ENCODE measurements around the gene SLC17A4. TPM values are rescaled to one million over a fixed set of nuclear protein-coding genes. Genes with fewer than 3 reads are reported as not detected.

SLC17A4 gene
- total RNA-seq, 1 experiment from 2014 or later: not detected

- Histone ChIP-seq H3K9me3 (ENCODE audit: control insufficient read depth, insufficient read depth, low read depth, low read length) (no peaks in the 10 kb centered on the region), H3K4me3 (ENCODE audit: low read depth in 2 of 2, low read length in 2 of 2) (no peak overlapping the region), H3K27me3 (ENCODE audit: control insufficient read depth, insufficient read depth, low read length) (peaks cover 2% of the 10 kb centered on the region; the same call in 1 of the 2 replicates), H3K36me3 (ENCODE audit: control insufficient read depth, insufficient read depth, low read length) (no peaks in the 10 kb centered on the region), H3K27ac (ENCODE audit: low read length) (no peak overlapping the region), H3K4me1 (ENCODE audit: control insufficient read depth, insufficient read depth, low read length) (no peaks in the 10 kb centered on the region)
- no peak for TF ChIP-seq TCF7L2 (IDR thresholded peaks at IDR 0.05; ENCODE audit: low read depth, low read length)
- TF ChIP-seq REST (IDR thresholded peaks at IDR 0.05; ENCODE audit: insufficient read depth in 1 of 2, low read depth in 2 of 2, low read length in 1 of 2): no peak
- no peak for TF ChIP-seq SIN3A (IDR thresholded peaks at IDR 0.05; ENCODE audit: borderline replicate concordance, insufficient read depth, low read depth, low read length)
- TF ChIP-seq POLR2AphosphoS5 (IDR thresholded peaks at IDR 0.05; ENCODE audit: low read depth, low read length): no peak
- TF ChIP-seq CTCF (IDR thresholded peaks at IDR 0.05): no peak
- BruUV-seq (replicated peaks): no TSS peak
- ChIA-PET CTCF (no interaction called here), POLR2A (no interaction called here)
- DNase-seq (ENCODE audit: low read depth, low spot score) (no peak), ATAC-seq (no peak)
- intact Hi-C loops (cut with micrococcal nuclease; ENCODE audit: unreplicated experiment) (no loop called here), in situ Hi-C loops (cut with HindIII; ENCODE audit: low pct_unique_long_range_greater_than_20kb, low sequenced_read_pairs) (no loop called here)
These were observed 23.5 kb downstream of the SLC17A4 start for GRCh38 chr6:25777856-25778649.

GRCh38 chr6:25781134-25781533, 26.6 kb downstream of the SLC17A4 start:
- Histone ChIP-seq H3K9me3 (ENCODE audit: control insufficient read depth, insufficient read depth, low read depth, low read length) (no peaks in the 10 kb centered on the region), H3K27ac (ENCODE audit: low read length) (no peak overlapping the region), H3K4me1 (ENCODE audit: control insufficient read depth, insufficient read depth, low read length) (no peaks in the 10 kb centered on the region), H3K36me3 (ENCODE audit: control insufficient read depth, insufficient read depth, low read length) (no peaks in the 10 kb centered on the region), H3K27me3 (ENCODE audit: control insufficient read depth, insufficient read depth, low read length) (peaks cover 2% of the 10 kb centered on the region; the same call in 1 of the 2 replicates), H3K4me3 (ENCODE audit: low read depth in 2 of 2, low read length in 2 of 2) (no peak overlapping the region)
- ChIA-PET CTCF (no interaction called here), POLR2A (no interaction called here)
- no TSS peak for BruUV-seq (replicated peaks)
- no peak for DNase-seq (ENCODE audit: low read depth, low spot score)
- ATAC-seq: no peak
- in situ Hi-C loops (cut with HindIII; ENCODE audit: low pct_unique_long_range_greater_than_20kb, low sequenced_read_pairs): loop anchor here (10.0 kb wide), 1 partner anchor 76 kb away; no protein-coding TSS in a partner anchor
- intact Hi-C loops (cut with micrococcal nuclease; ENCODE audit: unreplicated experiment): loop anchor here (10.0 kb wide), 1 partner anchor 224 kb away; no protein-coding TSS in a partner anchor
- TF ChIP-seq SIN3A (IDR thresholded peaks at IDR 0.05; ENCODE audit: borderline replicate concordance, insufficient read depth, low read depth, low read length): no peak

- no peaks in the 10 kb centered on the region for H3K36me3 ChIP-seq (ENCODE audit: control insufficient read depth, insufficient read depth, low read length)
- no peak overlapping the region for H3K27ac ChIP-seq (ENCODE audit: low read length)
- intact Hi-C loops (cut with micrococcal nuclease; ENCODE audit: unreplicated experiment) (loop anchor here (10.0 kb wide), 1 partner anchor 217 kb away; no protein-coding TSS in a partner anchor), in situ Hi-C loops (cut with HindIII; ENCODE audit: low pct_unique_long_range_greater_than_20kb, low sequenced_read_pairs) (loop anchor here (10.0 kb wide), 1 partner anchor 83 kb away; no protein-coding TSS in a partner anchor)
- H3K4me3 ChIP-seq (ENCODE audit: low read depth in 2 of 2, low read length in 2 of 2): no peak overlapping the region
- no peak for ATAC-seq
- no peaks in the 10 kb centered on the region; the same call in 1 of the 2 replicates for H3K27me3 ChIP-seq (ENCODE audit: control insufficient read depth, insufficient read depth, low read length)
- no TSS peak for BruUV-seq (replicated peaks)
- H3K9me3 ChIP-seq (ENCODE audit: control insufficient read depth, insufficient read depth, low read depth, low read length): no peaks in the 10 kb centered on the region
- ChIA-PET CTCF (interaction anchor here (0.7 kb wide), 1 partner anchor 610 kb away, joined by 3 read pairs; no protein-coding TSS in a partner anchor), POLR2A (interaction anchor here (0.5 kb wide), 1 partner anchor 60 kb away, joined by 4 read pairs; no protein-coding TSS in a partner anchor)
- TF ChIP-seq REST (IDR thresholded peaks at IDR 0.05; ENCODE audit: insufficient read depth in 1 of 2, low read depth in 2 of 2, low read length in 1 of 2) (no peak), SIN3A (IDR thresholded peaks at IDR 0.05; ENCODE audit: borderline replicate concordance, insufficient read depth, low read depth, low read length) (no peak), TCF7L2 (IDR thresholded peaks at IDR 0.05; ENCODE audit: low read depth, low read length) (no peak), POLR2AphosphoS5 (IDR thresholded peaks at IDR 0.05; ENCODE audit: low read depth, low read length) (no peak), CTCF (IDR thresholded peaks at IDR 0.05) (no peak)
- no peaks in the 10 kb centered on the region for H3K4me1 ChIP-seq (ENCODE audit: control insufficient read depth, insufficient read depth, low read length)
- no peak for DNase-seq (ENCODE audit: low read depth, low spot score)
These were observed 32.9 kb downstream of the SLC17A4 start for GRCh38 chr6:25787428-25787827.

All from Panc1 (cell line).